Loucy (cell line): ENCODE measurements around the gene C19orf67.

Experiments
- H2AFZ ChIP-seq: fragments of 200-600 bp; sonication (generic); 2 replicates; pipeline ENCODE4 v1.6.0; 2016; ENCODE audit warnings: antibody characterized with exemption, mild to moderate bottlenecking, low read length, moderate library complexity
- H3F3A ChIP-seq: fragments of 200-600 bp; 2 replicates; pipeline ENCODE4 v1.6.0; 2016; ENCODE audit warnings: antibody characterized with exemption, low read depth, mild to moderate bottlenecking
- H3K27me3 ChIP-seq: fragments of 200-600 bp; sonication (generic); 2 replicates; pipeline ENCODE4 v1.6.1; 2014; ENCODE audit warnings: low read length, mild to moderate bottlenecking; ENCODE audit not compliant: insufficient read depth, poor library complexity, severe bottlenecking
- H3K36me3 ChIP-seq: fragments of 200-600 bp; sonication (generic); 2 replicates; pipeline ENCODE4 v1.6.1; 2016; ENCODE audit warnings: low read length; ENCODE audit not compliant: insufficient read depth
- H3K4me1 ChIP-seq: fragments of 200-600 bp; sonication (generic); 2 replicates; pipeline ENCODE4 v1.5.1; 2014; ENCODE audit warnings: low read length, mild to moderate bottlenecking; ENCODE audit not compliant: insufficient read depth, poor library complexity, severe bottlenecking
- H3K4me2 ChIP-seq: fragments of 200-600 bp; sonication (generic); 2 replicates; pipeline ENCODE4 v1.6.0; 2014; ENCODE audit warnings: antibody characterized with exemption, low read length, low read depth, mild to moderate bottlenecking; ENCODE audit not compliant: poor library complexity, severe bottlenecking
- H3K4me3 ChIP-seq: fragments of 200-600 bp; sonication (generic); 2 replicates; pipeline ENCODE4 v1.5.1; 2014; ENCODE audit warnings: low read length, mild to moderate bottlenecking, mixed read lengths; ENCODE audit not compliant: poor library complexity, severe bottlenecking
- H3K79me2 ChIP-seq: fragments of 200-600 bp; sonication (generic); 2 replicates; pipeline ENCODE4 v1.6.1; 2014; ENCODE audit warnings: low read length; ENCODE audit not compliant: insufficient read depth
- H3K9ac ChIP-seq: fragments of 200-600 bp; sonication (generic); 2 replicates; pipeline ENCODE4 v1.6.0; 2014; ENCODE audit warnings: mild to moderate bottlenecking, low read depth, low read length, moderate library complexity; ENCODE audit not compliant: poor library complexity, severe bottlenecking
- H3K9me2 ChIP-seq: fragments of 200-600 bp; sonication (generic); replicated peaks from 2 replicates; pipeline ENCODE4 v1.6.1; 2016; ENCODE audit warnings: low read depth, low read length, mixed read lengths
- H3K9me3 ChIP-seq: fragments of 200-600 bp; sonication (generic); 2 replicates; pipeline ENCODE4 v1.6.1; 2014; ENCODE audit warnings: mild to moderate bottlenecking, antibody characterized with exemption, low read length, low read depth; ENCODE audit not compliant: insufficient read depth
- H4K20me1 ChIP-seq: fragments of 200-600 bp; sonication (generic); 2 replicates; pipeline ENCODE4 v1.6.0; 2014; ENCODE audit warnings: antibody characterized with exemption, low read length, mild to moderate bottlenecking; ENCODE audit not compliant: insufficient read depth, poor library complexity, severe bottlenecking
- EZH2phosphoT487 ChIP-seq: fragments of 200-600 bp; IDR thresholded peaks from 2 replicates; pipeline ENCODE4 v1.6.1; 2018; ENCODE audit warnings: antibody characterized with exemption, mild to moderate bottlenecking, moderate library complexity, borderline replicate concordance
- TF ChIP-seq, protein P1 (sequence below): fragments of 200-600 bp; sonication (generic); conservative IDR thresholded peaks from 2 replicates; pipeline ENCODE4 v1.5.1; 2014; ENCODE audit warnings: mild to moderate bottlenecking, antibody characterized with exemption, low read length

The C19orf67 gene

DNA sequence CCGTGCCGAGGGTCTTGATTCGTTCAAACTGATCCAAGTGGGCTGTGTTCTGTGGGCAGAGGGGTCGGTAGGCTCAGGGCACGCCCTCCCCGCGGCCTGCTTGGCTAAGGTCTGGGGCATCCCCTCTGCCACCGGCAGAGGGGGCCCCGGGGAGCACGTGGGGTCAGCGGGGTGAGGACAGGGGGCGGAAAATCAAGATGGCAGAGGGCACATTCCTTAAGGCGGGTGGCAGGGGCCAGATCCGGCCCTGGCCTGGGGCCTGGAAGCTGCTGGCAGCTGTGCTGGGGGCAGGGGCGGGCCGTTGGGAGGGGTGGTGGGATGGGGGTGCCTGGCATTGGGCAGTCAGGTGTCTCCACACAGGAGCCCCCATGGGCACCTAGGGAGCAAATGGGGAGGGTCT, 21.3 kb upstream of the C19orf67 start:
- Histone ChIP-seq H3K9ac (no peak overlapping the region), H3K27me3 (no peaks in the 10 kb centered on the region), H2AFZ (no peak overlapping the region), H3K9me3 (no peaks in the 10 kb centered on the region), H3K36me3 (no peaks in the 10 kb centered on the region; the same call in 1 of the 2 replicates), H3K4me1 (peaks cover 2% of the 10 kb centered on the region), H3K79me2 (no peaks in the 10 kb centered on the region), H3F3A (no peaks in the 10 kb centered on the region), H3K4me3 (no peak overlapping the region), H3K4me2 (no peak overlapping the region), H4K20me1 (no peaks in the 10 kb centered on the region), H3K9me2 (no peaks in the 10 kb centered on the region)
- TF ChIP-seq, protein P1, sequence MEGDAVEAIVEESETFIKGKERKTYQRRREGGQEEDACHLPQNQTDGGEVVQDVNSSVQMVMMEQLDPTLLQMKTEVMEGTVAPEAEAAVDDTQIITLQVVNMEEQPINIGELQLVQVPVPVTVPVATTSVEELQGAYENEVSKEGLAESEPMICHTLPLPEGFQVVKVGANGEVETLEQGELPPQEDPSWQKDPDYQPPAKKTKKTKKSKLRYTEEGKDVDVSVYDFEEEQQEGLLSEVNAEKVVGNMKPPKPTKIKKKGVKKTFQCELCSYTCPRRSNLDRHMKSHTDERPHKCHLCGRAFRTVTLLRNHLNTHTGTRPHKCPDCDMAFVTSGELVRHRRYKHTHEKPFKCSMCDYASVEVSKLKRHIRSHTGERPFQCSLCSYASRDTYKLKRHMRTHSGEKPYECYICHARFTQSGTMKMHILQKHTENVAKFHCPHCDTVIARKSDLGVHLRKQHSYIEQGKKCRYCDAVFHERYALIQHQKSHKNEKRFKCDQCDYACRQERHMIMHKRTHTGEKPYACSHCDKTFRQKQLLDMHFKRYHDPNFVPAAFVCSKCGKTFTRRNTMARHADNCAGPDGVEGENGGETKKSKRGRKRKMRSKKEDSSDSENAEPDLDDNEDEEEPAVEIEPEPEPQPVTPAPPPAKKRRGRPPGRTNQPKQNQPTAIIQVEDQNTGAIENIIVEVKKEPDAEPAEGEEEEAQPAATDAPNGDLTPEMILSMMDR, result no peak
- no peak for TF ChIP-seq EZH2phosphoT487

GRCh38 chr19:14105680-14106079, 20.1 kb upstream of the C19orf67 start:
- H3K9me3 ChIP-seq, result no peaks in the 10 kb centered on the region

GRCh38 chr19:14103310-14103709, 17.7 kb upstream of the C19orf67 start:
- H4K20me1 ChIP-seq, result no peaks in the 10 kb centered on the region
- no peaks in the 10 kb centered on the region; the same call in 1 of the 2 replicates for H3K36me3 ChIP-seq
- H3K9me3 ChIP-seq, result no peaks in the 10 kb centered on the region
- no peak overlapping the region for H3K9ac ChIP-seq
- no peak for TF ChIP-seq EZH2phosphoT487
- TF ChIP-seq, protein P1, result no peak
- no peaks in the 10 kb centered on the region for H3K9me2 ChIP-seq
- H3K4me1 ChIP-seq, result no peaks in the 10 kb centered on the region
- no peaks in the 10 kb centered on the region for H3K27me3 ChIP-seq
- no peak overlapping the region for H2AFZ ChIP-seq
- no peaks in the 10 kb centered on the region for H3K79me2 ChIP-seq
- no peaks in the 10 kb centered on the region for H3F3A ChIP-seq
- no peak overlapping the region for H3K4me2 ChIP-seq
- no peak overlapping the region for H3K4me3 ChIP-seq

More at GRCh38 chr19:14105680-14106079, 20.1 kb upstream of the C19orf67 start:
- no peak overlapping the region for H2AFZ ChIP-seq
- H3K4me2 ChIP-seq, result no peak overlapping the region
- no peaks in the 10 kb centered on the region for H3F3A ChIP-seq
- no peaks in the 10 kb centered on the region for H3K27me3 ChIP-seq
- H3K4me1 ChIP-seq, result no peaks in the 10 kb centered on the region
- H3K79me2 ChIP-seq, result no peaks in the 10 kb centered on the region
- TF ChIP-seq, protein P1, result no peak
- no peak for TF ChIP-seq EZH2phosphoT487
- H4K20me1 ChIP-seq, result no peaks in the 10 kb centered on the region
- no peak overlapping the region for H3K4me3 ChIP-seq
- H3K9me2 ChIP-seq, result no peaks in the 10 kb centered on the region
- no peak overlapping the region for H3K9ac ChIP-seq
- H3K36me3 ChIP-seq, result no peaks in the 10 kb centered on the region; the same call in 1 of the 2 replicates
